Caco-2 (cell line): ENCODE measurements around the gene PLAC8L1. TPM values are rescaled to one million over a fixed set of nuclear protein-coding genes. Genes with fewer than 3 reads are reported as not detected.

Experiments
- Bru-seq: library from RNA; stranded (reverse); fragments of 400-500 nt; gene quantifications from one replicate; lab custom pipeline; 2021; lab: Mats Ljungman, UMichigan
- BruChase-seq, 2 experiments: library from RNA; stranded (reverse); fragments of 400-500 nt; gene quantifications; one replicate each; lab custom pipeline; 2021; lab: Mats Ljungman, UMichigan
- BruUV-seq: library from RNA; stranded (reverse); fragments of 400-500 nt; replicated peaks from 2 replicates; lab custom pipeline; 2021; lab: Mats Ljungman, UMichigan
- CTCF ChIA-PET: fragments of 300-600 bp; sonication (Branson Sonifier 250); formaldehyde crosslinking; loops from one replicate; lab custom pipeline; 2022; ENCODE audit warnings: antibody characterized with exemption; lab: Charles Lee
- POLR2A ChIA-PET: fragments of 300-600 bp; sonication (Branson Sonifier 250); formaldehyde crosslinking; loops from one replicate; lab custom pipeline; 2022; ENCODE audit warnings: antibody characterized with exemption; lab: Charles Lee
- DNase-seq, 2 experiments: peaks; one replicate each; pipeline versions ENCODE4 v3.0.0 to v3.0.0-alpha.2; 2020 to 2022
- H3K27me3 ChIP-seq: replicated peaks from 2 replicates; pipeline ENCODE4 v1.6.0; 2011; ENCODE audit warnings: low read length; ENCODE audit not compliant: control insufficient read depth, insufficient read depth
- H3K36me3 ChIP-seq: 2 replicates; pipeline ENCODE4 v1.5.1; 2011; ENCODE audit warnings: low read length; ENCODE audit not compliant: control insufficient read depth, insufficient read depth
- H3K4me1 ChIP-seq: fragments of 250-450 bp; sonication (Bioruptor Pico); 2 replicates; pipeline ENCODE4 v1.5.1; 2020; ENCODE audit warnings: mild to moderate bottlenecking
- H3K4me3 ChIP-seq: 2 replicates; pipeline ENCODE4 v1.5.1; 2011; ENCODE audit warnings: low read depth, mild to moderate bottlenecking, control low read depth, low read length
- H3K9me3 ChIP-seq: fragments of 250-450 bp; sonication (Bioruptor Pico); 2 replicates; pipeline ENCODE4 v1.5.1; 2020; ENCODE audit warnings: mild to moderate bottlenecking, moderate library complexity
- H3K27ac Mint-ChIP-seq: one replicate; pipeline ENCODE4 v1.8.0; 2022; ENCODE audit warnings: mixed read lengths; ENCODE audit not compliant: unreplicated experiment
- H3K27me3 Mint-ChIP-seq: one replicate; pipeline ENCODE4 v1.8.0; 2022; ENCODE audit warnings: mixed read lengths; ENCODE audit not compliant: insufficient read depth, unreplicated experiment
- H3K36me3 Mint-ChIP-seq: one replicate; pipeline ENCODE4 v1.8.0; 2022; ENCODE audit warnings: mild to moderate bottlenecking, mixed read lengths; ENCODE audit not compliant: insufficient read depth, unreplicated experiment
- H3K4me1 Mint-ChIP-seq: one replicate; pipeline ENCODE4 v1.8.0; 2022; ENCODE audit warnings: low read depth, mixed read lengths; ENCODE audit not compliant: unreplicated experiment
- H3K4me3 Mint-ChIP-seq: one replicate; pipeline ENCODE4 v1.8.0; 2022; ENCODE audit warnings: mild to moderate bottlenecking, moderate library complexity, mixed read lengths; ENCODE audit not compliant: unreplicated experiment
- H3K9me3 Mint-ChIP-seq: one replicate; pipeline ENCODE4 v1.8.0; 2022; ENCODE audit warnings: mixed read lengths; ENCODE audit not compliant: unreplicated experiment
- intact Hi-C: fragments of 100-400 bp; cut with micrococcal nuclease; formaldehyde crosslinking; loops from one replicate; pipeline ENCODE4 v1.10.0; 2022; ENCODE audit not compliant: unreplicated experiment
- long read RNA-seq: library from polyadenylated mRNA; stranded (forward); transcript quantifications from one replicate; pipeline ENCODE4 v2.0.0, GENCODE V29; 2022
- total RNA-seq: library from RNA; stranded (reverse); gene quantifications from 2 replicates; pipeline ENCODE4 v1.2.3, GENCODE V29; 2022
- TF ChIP-seq, protein P1 (sequence below), 2 experiments: fragments of 200-600 bp in 1 of 2; IDR thresholded peaks; 1 replicate in 1 of 2; 2 replicates in 1 of 2; pipeline versions ENCODE4 v1.5.1 to v1.8.0; 2011 to 2022; ENCODE audit warnings: antibody characterized with exemption in 1 of 2, control low read depth in 1 of 2, inconsistent platforms in 1 of 2, low read depth in 1 of 2, low read length in 1 of 2, mild to moderate bottlenecking in 1 of 2, moderate library complexity in 1 of 2; ENCODE audit not compliant: insufficient read depth in 1 of 2, severe bottlenecking in 1 of 2, unreplicated experiment in 1 of 2

Gene PLAC8L1, protein sequence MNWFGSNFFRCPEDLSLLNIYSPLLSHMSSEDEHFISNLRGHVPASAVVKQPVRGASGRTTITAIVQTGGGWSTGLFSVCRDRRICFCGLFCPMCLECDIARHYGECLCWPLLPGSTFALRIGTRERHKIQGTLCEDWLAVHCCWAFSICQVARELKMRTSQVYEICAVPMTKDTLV
- total RNA-seq: 1.0 TPM in 1 of 2 replicates, not detected in the other
- Bru-seq, nascent RNA: percentile 43 among the genes with signal in this experiment
- BruChase-seq, experiment 1, labeled RNA remaining after a 2-hour chase: percentile 49 among the genes with signal in this experiment
- BruChase-seq, experiment 2, labeled RNA remaining after a 6-hour chase: percentile 51 among the genes with signal in this experiment
- long read RNA-seq: 0 reads

DNA sequence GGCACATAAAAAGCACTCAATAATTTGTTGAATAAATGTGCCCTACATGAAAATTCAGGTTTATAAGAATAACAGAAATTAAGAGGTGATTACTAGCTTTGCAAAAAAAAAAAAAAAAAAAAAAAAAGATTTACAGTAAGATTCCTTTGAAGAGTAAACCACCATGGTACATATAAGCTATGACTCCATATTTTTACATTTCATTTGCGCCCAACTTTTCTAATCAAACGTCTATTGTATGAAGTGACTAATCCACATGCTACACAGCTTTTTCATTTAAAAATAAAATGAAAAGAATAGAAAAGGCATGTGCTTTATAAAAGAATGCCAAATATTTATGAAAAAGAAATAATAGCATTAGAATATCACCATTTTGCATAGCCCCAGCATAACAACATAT lies at the start of gene PLAC8L1:
TSS of gene PLAC8L1 (minus strand) at position 101 of the 400 bp plus-strand sequence. CDS start 1,266 bp downstream, outside the sequence.
- intact Hi-C loops: no loop called here
- Histone ChIP-seq H3K4me1 (no peaks in the 10 kb centered on the region), H3K9me3 (no peaks in the 10 kb centered on the region), H3K4me3 (no peak within 1 kb of the TSS), H3K36me3 (no peaks in the 10 kb centered on the region), H3K27me3 (no peaks in the 10 kb centered on the region)
- POLR2A ChIA-PET: no interaction called here
- no TSS peak for BruUV-seq
- H3K4me3 Mint-ChIP-seq: no peak within 1 kb of the TSS
- H3K36me3 Mint-ChIP-seq: no peaks in the 10 kb centered on the region
- no peaks in the 10 kb centered on the region for H3K27me3 Mint-ChIP-seq
- DNase-seq: no peak
- no peaks in the 10 kb centered on the region for H3K9me3 Mint-ChIP-seq
- CTCF ChIA-PET: no interaction called here
- TF ChIP-seq, protein P1, sequence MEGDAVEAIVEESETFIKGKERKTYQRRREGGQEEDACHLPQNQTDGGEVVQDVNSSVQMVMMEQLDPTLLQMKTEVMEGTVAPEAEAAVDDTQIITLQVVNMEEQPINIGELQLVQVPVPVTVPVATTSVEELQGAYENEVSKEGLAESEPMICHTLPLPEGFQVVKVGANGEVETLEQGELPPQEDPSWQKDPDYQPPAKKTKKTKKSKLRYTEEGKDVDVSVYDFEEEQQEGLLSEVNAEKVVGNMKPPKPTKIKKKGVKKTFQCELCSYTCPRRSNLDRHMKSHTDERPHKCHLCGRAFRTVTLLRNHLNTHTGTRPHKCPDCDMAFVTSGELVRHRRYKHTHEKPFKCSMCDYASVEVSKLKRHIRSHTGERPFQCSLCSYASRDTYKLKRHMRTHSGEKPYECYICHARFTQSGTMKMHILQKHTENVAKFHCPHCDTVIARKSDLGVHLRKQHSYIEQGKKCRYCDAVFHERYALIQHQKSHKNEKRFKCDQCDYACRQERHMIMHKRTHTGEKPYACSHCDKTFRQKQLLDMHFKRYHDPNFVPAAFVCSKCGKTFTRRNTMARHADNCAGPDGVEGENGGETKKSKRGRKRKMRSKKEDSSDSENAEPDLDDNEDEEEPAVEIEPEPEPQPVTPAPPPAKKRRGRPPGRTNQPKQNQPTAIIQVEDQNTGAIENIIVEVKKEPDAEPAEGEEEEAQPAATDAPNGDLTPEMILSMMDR (IDR thresholded peaks at IDR 0.05; ENCODE audit: insufficient read depth in 1 of 2, low read depth in 1 of 2, low read length in 1 of 2, severe bottlenecking in 1 of 2, unreplicated experiment in 1 of 2): no peak
- H3K27ac Mint-ChIP-seq: no peak within 1 kb of the TSS
- H3K4me1 Mint-ChIP-seq: no peaks in the 10 kb centered on the region

DNA sequence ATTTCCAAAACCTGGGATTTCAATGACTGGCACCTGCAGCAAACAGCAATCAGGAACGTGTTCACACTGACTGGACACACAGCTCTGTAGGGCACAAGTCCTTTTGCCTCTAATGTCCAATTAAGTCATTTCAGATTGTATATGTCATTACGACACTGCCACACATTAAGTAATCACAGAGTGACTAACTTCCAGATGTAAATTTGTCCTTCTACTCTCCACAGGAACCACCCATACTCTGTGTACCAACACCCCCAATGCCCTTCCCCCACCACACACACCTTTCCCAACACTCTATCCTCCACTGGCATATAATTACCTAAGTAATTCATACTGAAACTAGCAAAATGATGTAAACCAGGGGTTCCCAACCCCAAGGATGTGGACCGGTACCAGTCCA lies 46.6 kb upstream of the PLAC8L1 start:
- Histone ChIP-seq H3K4me1 (no peaks in the 10 kb centered on the region), H3K27me3 (no peaks in the 10 kb centered on the region), H3K4me3 (no peak overlapping the region), H3K36me3 (peaks cover 2% of the 10 kb centered on the region; the same call in 1 of the 2 replicates), H3K9me3 (no peaks in the 10 kb centered on the region)
- Mint-ChIP-seq H3K4me3 (no peak overlapping the region), H3K36me3 (peaks cover 76% of the 10 kb centered on the region), H3K4me1 (no peaks in the 10 kb centered on the region), H3K9me3 (no peaks in the 10 kb centered on the region), H3K27ac (no peak overlapping the region), H3K27me3 (no peaks in the 10 kb centered on the region)
- CTCF ChIA-PET: no interaction called here
- no peak for DNase-seq
- POLR2A ChIA-PET: interaction anchor here (0.6 kb wide), 1 partner anchor 208 kb away, joined by 3 read pairs; no protein-coding TSS in a partner anchor
- BruUV-seq: no TSS peak
- TF ChIP-seq, protein P1 (IDR thresholded peaks at IDR 0.05; ENCODE audit: insufficient read depth in 1 of 2, low read depth in 1 of 2, low read length in 1 of 2, severe bottlenecking in 1 of 2, unreplicated experiment in 1 of 2): no peak
- intact Hi-C loops: no loop called here

DNA sequence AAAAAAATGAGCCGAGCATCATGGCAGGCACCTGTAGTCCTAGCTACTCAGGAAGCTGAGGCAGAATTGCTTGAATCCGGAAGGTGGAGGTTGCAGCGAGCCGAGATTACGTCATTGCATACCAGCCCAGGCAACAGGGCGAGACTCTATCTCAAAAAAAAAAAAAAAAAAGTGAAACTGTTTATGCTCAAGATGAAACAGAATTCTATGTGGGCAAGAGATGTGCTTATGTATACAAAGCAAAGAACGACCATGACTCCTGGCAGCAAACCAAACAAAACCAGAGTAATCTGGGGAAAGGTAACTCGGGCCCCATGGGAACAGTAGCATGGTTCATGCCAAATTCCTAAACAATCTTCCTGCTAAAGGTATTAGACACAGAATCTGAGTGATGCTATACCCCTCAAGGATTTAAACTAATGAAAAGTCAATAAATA lies 32.6 kb upstream of the PLAC8L1 start:
- no peaks in the 10 kb centered on the region for H3K27me3 ChIP-seq
- peaks cover 9% of the 10 kb centered on the region for H3K4me1 ChIP-seq
- H3K36me3 ChIP-seq: peaks cover 1% of the 10 kb centered on the region; the same call in 1 of the 2 replicates
- no peaks in the 10 kb centered on the region for H3K9me3 ChIP-seq
- H3K27me3 Mint-ChIP-seq: no peaks in the 10 kb centered on the region
- peak; percentile 68 to 71 for DNase-seq
- H3K4me3 Mint-ChIP-seq: no peak overlapping the region
- TF ChIP-seq, protein P1 (IDR thresholded peaks at IDR 0.05; ENCODE audit: insufficient read depth in 1 of 2, low read depth in 1 of 2, low read length in 1 of 2, severe bottlenecking in 1 of 2, unreplicated experiment in 1 of 2): no peak
- intact Hi-C loops: loop anchor here (2.0 to 10.0 kb wide), 2 partner anchors 45 to 287 kb away; partner anchors contain the start of gene LARS1
- peaks cover 5% of the 10 kb centered on the region for H3K4me1 Mint-ChIP-seq
- BruUV-seq: no TSS peak
- ChIA-PET CTCF (no interaction called here), POLR2A (interaction anchor here (0.7 kb wide), 3 partner anchors 65 to 308 kb away, joined by 5 to 8 read pairs (median 7); no protein-coding TSS in a partner anchor)
- no peaks in the 10 kb centered on the region for H3K9me3 Mint-ChIP-seq
- H3K4me3 ChIP-seq: no peak overlapping the region
- peak overlapping the region; percentile 70 for H3K27ac Mint-ChIP-seq
- peaks cover 84% of the 10 kb centered on the region for H3K36me3 Mint-ChIP-seq
